ENCODE measurements around the gene ALDH1B1.
A peak's percentile ranks its signal among the peaks of the same experiment; 100 is the strongest.

The ALDH1B1 gene

DNA sequence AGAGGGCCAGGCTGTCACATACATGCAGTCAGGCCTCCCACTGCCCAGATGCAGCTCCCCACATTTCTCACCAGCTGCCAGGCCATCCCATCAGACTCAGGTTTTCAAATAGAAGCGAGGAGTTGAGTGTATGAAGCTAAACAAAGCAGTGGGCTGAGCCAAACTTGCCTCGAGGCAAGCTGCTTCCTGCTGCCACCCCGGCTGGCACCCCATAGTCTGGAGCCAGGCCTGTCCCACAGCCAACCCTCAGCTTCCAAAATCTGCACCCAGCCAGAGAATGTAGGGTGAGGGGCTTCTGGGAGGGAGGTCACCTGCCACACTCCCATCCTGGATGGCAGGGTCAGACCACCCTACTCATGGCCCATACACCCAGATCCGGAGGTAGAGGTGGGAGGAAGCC, 22.3 kb upstream of the ALDH1B1 start:
- H3K4me3 ChIP-seq (ENCODE audit: control insufficient read depth, low read depth, low read length), result no peak overlapping the region
- DNase-seq (ENCODE audit: low read depth), result no peak
- TF ChIP-seq CTCF (IDR thresholded peaks at IDR 0.05; ENCODE audit: control insufficient read depth, insufficient read depth, low read depth, low read length, missing control alignments), result no peak

DNA sequence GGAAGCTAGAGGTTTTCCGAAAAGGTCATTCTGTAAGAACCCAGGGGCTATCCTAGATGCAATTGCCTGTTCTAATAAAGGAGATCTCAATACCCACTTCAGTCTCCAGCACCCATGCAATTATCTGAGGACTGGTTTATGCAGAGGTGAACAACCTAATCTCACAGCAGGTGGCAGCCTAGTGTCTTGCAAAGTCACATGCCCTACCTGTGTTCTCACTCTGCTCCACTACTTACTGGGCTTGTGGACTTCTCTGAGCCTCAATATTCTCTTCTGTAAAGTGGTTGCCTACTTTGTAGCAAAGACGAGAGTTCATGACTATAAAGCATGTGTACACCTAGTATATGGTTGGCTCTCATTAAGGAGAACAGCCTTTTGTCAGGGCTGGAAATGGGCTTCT, 21.0 kb upstream of the ALDH1B1 start:
- TF ChIP-seq CTCF (IDR thresholded peaks at IDR 0.05; ENCODE audit: control insufficient read depth, insufficient read depth, low read depth, low read length, missing control alignments), result peak; percentile 34
- no peak overlapping the region for H3K4me3 ChIP-seq (ENCODE audit: control insufficient read depth, low read depth, low read length)
- no peak for DNase-seq (ENCODE audit: low read depth)

DNA sequence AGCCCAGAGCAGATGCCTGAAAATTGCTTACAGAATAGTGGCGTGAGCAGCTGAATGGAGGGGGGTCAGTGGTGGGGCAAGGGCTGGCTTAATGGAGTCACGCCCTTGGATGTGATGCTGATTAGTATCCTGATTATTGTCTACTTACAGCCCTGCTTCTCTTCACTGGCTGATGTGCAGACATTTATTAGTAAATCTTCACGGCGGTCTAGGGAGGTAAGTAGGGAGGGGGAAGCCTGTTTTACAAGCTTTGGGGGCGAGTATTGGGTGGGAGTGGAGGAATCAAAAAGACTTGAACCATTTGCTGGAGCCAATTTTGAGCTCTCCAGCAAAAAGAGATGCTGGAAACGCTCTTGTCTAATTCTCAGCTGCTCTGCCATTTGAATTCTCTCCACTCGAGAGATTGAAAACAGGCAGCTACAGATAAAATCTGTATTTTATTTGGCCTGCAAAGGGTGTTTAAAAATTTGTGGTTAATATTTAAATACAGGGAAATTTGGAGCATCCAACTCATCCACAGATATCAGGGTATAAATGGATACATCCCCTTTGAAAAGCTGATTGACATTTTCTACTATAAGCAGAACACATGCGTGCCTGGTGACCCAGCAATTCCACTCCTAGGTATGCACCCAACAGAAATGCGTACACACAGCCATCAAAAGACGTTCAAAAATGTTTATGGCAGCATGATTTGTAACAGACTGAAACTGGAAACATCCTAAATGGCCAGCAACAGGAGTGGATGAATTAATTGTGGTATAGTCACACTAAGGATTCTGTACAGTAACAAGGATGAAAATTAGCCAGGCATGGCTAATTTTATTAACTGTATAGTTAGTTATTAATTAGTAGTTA, 19.5 kb upstream of the ALDH1B1 start:
- TF ChIP-seq CTCF (IDR thresholded peaks at IDR 0.05; ENCODE audit: control insufficient read depth, insufficient read depth, low read depth, low read length, missing control alignments), result no peak
- H3K4me3 ChIP-seq (ENCODE audit: control insufficient read depth, low read depth, low read length), result no peak overlapping the region
- DNase-seq (ENCODE audit: low read depth), result no peak

- no peak overlapping the region for H3K4me3 ChIP-seq (ENCODE audit: control insufficient read depth, low read depth, low read length)
- no peak for DNase-seq (ENCODE audit: low read depth)
- TF ChIP-seq CTCF (IDR thresholded peaks at IDR 0.05; ENCODE audit: control insufficient read depth, insufficient read depth, low read depth, low read length, missing control alignments), result no peak
Measured at GRCh38 chr9:38373679-38374078, 18.8 kb upstream of the ALDH1B1 start.

DNA sequence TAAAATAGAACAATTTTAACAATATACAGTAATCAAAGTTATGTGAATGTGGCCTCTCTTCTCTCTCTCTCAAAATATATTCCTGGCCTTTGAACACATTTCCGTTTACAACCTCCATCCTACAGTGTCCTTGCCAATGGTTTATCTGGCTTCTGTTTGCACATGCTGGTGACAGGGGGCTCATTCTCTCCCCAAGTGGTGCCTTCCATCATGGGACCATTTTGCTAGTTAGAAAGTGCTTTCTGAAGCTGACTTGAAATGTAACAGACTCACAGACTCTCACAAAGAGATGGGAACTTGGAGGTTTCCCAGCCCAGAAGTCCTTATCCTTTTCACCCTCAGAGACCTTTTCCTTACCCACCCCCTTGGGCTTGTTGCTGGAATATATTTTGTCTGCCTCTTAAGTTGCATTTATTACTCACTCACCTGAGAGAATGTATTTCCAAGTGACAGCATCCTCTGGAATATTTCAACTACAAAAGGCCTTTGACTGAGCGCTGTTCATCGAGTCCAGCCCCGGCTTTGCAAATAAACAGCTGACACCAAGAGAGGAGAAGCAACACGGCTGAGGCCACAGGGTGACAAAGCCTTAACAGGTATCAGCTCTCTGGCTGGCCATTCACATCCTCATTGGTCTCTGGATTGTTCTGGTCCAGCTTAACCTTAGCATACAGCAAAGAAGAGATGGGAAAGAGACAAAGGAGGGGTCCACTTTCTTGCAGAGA, 17.5 kb upstream of the ALDH1B1 start:
- TF ChIP-seq CTCF (IDR thresholded peaks at IDR 0.05; ENCODE audit: control insufficient read depth, insufficient read depth, low read depth, low read length, missing control alignments), result no peak

GRCh38 chr9:38375572-38375963, 16.9 kb upstream of the ALDH1B1 start:
- no peak overlapping the region for H3K4me3 ChIP-seq (ENCODE audit: control insufficient read depth, low read depth, low read length)
- no peak for TF ChIP-seq CTCF (IDR thresholded peaks at IDR 0.05; ENCODE audit: control insufficient read depth, insufficient read depth, low read depth, low read length, missing control alignments)
- DNase-seq (ENCODE audit: low read depth), result no peak

More for the DNA sequence above, 17.5 kb upstream of the ALDH1B1 start:
- H3K4me3 ChIP-seq (ENCODE audit: control insufficient read depth, low read depth, low read length), result no peak overlapping the region
- DNase-seq (ENCODE audit: low read depth), result no peak

Measured in AG09309 (cell line).